Tibial nerve (tissue), 4 donors: ENCODE data around the gene HBE1. TPM values are rescaled to one million over a fixed set of nuclear protein-coding genes. Genes with fewer than 3 reads are reported as not detected.
"Not testable (repeated sequence)": the region's sequence is repeated elsewhere in the genome, so short reads cannot be mapped to it uniquely, and the experiment has no call there.

Source experiments
- DNase-seq, 2 donors: peaks; one replicate each; pipeline ENCODE4 v3.0.0-alpha.2; 2019; ENCODE audit warnings: low spot score in 2 of 2
- H3K27ac ChIP-seq, 4 donors: fragments of 200-600 bp; sonication (generic) in 3 of 4; one replicate each; pipeline ENCODE4 v1.5.1; 2017 to 2019; ENCODE audit warnings: mild to moderate bottlenecking in 1 of 4
- H3K27me3 ChIP-seq, 2 donors: fragments of 200-600 bp; sonication (generic) in 1 of 2; one replicate each; pipeline versions ENCODE4 v1.5.1 to v1.6.0; 2017 to 2019
- H3K36me3 ChIP-seq, 3 donors: fragments of 200-600 bp; sonication (generic); one replicate each; pipeline ENCODE4 v1.5.1; 2018 to 2019
- H3K4me1 ChIP-seq, 4 donors: fragments of 200-600 bp; sonication (generic) in 3 of 4; one replicate each; pipeline ENCODE4 v1.5.1; 2017 to 2019
- H3K4me3 ChIP-seq, 4 donors: fragments of 200-600 bp; sonication (generic) in 3 of 4; one replicate each; pipeline ENCODE4 v1.5.1; 2017 to 2019; ENCODE audit warnings: mild to moderate bottlenecking in 1 of 4, moderate library complexity in 1 of 4
- H3K9me3 ChIP-seq, 4 donors: fragments of 200-600 bp; sonication (generic) in 3 of 4; one replicate each; pipeline ENCODE4 v1.5.1; 2017 to 2019
- EP300 ChIP-seq, 2 donors: sonication (generic); formaldehyde crosslinking; IDR thresholded peaks; one replicate each; pipeline ENCODE4 v1.6.1; 2017; ENCODE audit warnings: antibody characterized with exemption in 2 of 2, mild to moderate bottlenecking in 1 of 2
- POLR2A ChIP-seq, 2 donors: fragments of 450-650 bp; IDR thresholded peaks; one replicate each; pipeline ENCODE4 v1.6.1; 2017; ENCODE audit warnings: antibody characterized with exemption in 2 of 2, mild to moderate bottlenecking in 2 of 2, moderate library complexity in 2 of 2
- WGBS, 2 donors: methylation state at CpG; one replicate each; pipeline ENCODE4 v1.1.5; 2018; 5-methylcytosine and 5-hydroxymethylcytosine counted together
- total RNA-seq, 4 donors: library from RNA; depleted of rRNA; stranded (reverse); fragments of >200 nt; gene quantifications; one replicate each; pipeline ENCODE4 v1.1.0, GENCODE V29; 2016
- TF ChIP-seq, protein P1 (sequence below), 5 experiments: fragments of 200-600 bp in 3 of 5; fragments of 450-650 bp in 2 of 5; sonication (generic) in 3 of 5; IDR thresholded peaks; one replicate each; pipeline ENCODE4 v1.5.1; 2016 to 2019; ENCODE audit warnings: antibody characterized with exemption in 5 of 5, mild to moderate bottlenecking in 3 of 5, moderate library complexity in 2 of 5

HBE1 gene
- total RNA-seq = not detected

- 58 to 64% methylated on average over 4 of the region's 4 CpGs for WGBS, 2 donors
- no peaks in the 10 kb centered on the region for H3K4me1 ChIP-seq
- no peaks in the 10 kb centered on the region for H3K9me3 ChIP-seq
- no peak within 1 kb of the TSS for H3K4me3 ChIP-seq
- H3K36me3 ChIP-seq = no peaks in the 10 kb centered on the region
- H3K27ac ChIP-seq = no peak within 1 kb of the TSS
- TF ChIP-seq, protein P1, sequence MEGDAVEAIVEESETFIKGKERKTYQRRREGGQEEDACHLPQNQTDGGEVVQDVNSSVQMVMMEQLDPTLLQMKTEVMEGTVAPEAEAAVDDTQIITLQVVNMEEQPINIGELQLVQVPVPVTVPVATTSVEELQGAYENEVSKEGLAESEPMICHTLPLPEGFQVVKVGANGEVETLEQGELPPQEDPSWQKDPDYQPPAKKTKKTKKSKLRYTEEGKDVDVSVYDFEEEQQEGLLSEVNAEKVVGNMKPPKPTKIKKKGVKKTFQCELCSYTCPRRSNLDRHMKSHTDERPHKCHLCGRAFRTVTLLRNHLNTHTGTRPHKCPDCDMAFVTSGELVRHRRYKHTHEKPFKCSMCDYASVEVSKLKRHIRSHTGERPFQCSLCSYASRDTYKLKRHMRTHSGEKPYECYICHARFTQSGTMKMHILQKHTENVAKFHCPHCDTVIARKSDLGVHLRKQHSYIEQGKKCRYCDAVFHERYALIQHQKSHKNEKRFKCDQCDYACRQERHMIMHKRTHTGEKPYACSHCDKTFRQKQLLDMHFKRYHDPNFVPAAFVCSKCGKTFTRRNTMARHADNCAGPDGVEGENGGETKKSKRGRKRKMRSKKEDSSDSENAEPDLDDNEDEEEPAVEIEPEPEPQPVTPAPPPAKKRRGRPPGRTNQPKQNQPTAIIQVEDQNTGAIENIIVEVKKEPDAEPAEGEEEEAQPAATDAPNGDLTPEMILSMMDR (IDR thresholded peaks at IDR 0.05) = no peak
- TF ChIP-seq EP300 (IDR thresholded peaks at IDR 0.05) (no peak), POLR2A (IDR thresholded peaks at IDR 0.05) (no peak)
- H3K27me3 ChIP-seq = no peaks in the 10 kb centered on the region
- DNase-seq = no peak
Measured at GRCh38 chr11:5269715-5270147, at the start of gene HBE1. TSS of gene HBE1 (minus strand) at chr11:5269945. CDS start at chr11:5269890, 55 bp downstream.

GRCh38 chr11:5317292-5317691, 47.5 kb upstream of the HBE1 start:
- TF ChIP-seq EP300 (IDR thresholded peaks at IDR 0.05) = no peak
- TF ChIP-seq, protein P1 (IDR thresholded peaks at IDR 0.05) = no peak
- Histone ChIP-seq H3K27ac (no peak overlapping the region), H3K36me3 (no peaks in the 10 kb centered on the region), H3K27me3 (no peaks in the 10 kb centered on the region), H3K9me3 (peaks cover 0 to 6% (median 0%) of the 10 kb centered on the region in 4 donors), H3K4me1 (no peaks in the 10 kb centered on the region), H3K4me3 (no peak overlapping the region)
- no peak for DNase-seq
- WGBS, 2 donors = 74 to 83% methylated on average over 5 of the region's 5 CpGs

DNA sequence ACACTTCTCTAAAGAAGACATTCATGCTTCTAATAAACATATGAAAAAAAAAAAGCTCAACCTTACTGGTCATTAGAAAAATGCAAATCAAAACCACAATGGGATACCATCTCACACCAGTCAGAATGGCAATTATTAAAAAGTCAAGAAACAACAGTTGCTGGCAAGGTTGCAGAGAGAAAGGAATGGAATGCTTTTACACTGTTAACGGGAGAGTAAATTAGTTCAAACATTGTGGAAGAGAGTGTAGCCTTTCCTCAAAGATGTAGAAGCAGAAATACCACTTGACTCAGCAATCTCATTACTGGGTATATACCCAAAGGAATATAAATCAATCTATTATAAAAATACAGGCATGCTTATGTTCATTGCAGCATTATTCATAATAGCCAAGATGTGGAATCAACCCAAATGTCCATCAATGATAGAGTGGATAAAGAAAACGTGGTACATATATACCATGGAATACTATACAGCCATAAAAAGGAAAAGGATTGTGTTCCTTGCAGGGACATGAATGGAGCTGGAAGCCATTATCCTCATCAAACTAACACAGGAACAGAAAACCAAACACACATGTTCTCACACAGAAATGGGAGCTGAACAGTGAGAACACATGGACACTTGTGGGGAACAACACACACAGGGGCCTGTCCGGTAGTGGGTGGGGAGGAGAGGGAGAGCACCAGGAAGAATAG, 43.7 kb upstream of the HBE1 start:
- 82 to 84% methylated on average over 3 of the region's 3 CpGs for WGBS, 2 donors
- not testable (repeated sequence) for H3K4me3 ChIP-seq

DNA sequence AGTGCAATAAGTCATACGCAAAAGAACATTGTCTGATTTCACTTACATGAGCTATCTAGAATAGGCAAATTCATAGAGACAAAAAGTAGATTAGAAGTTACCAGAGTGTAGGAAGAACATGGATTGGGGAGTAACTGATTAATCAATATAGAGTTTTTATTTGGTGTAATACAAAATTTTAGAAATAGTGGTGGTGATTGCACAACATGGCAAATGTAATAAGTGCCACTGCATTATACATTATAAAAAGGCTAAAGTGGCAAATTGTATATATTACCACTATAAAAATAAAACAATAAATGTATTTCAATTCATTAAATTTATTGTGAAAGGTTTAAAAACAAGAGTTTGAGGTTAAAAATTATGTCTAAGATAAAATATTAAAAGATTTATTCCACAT, 40.7 kb upstream of the HBE1 start:
- H3K27ac ChIP-seq = no peak overlapping the region
- 94 to 95% methylated on average over 1 of the region's 1 CpG for WGBS, 2 donors
- H3K4me3 ChIP-seq = no peak overlapping the region

More for the DNA sequence above, 43.7 kb upstream of the HBE1 start:
- H3K36me3 ChIP-seq, DNase-seq, H3K27ac ChIP-seq, H3K27me3 ChIP-seq, H3K4me1 ChIP-seq, H3K9me3 ChIP-seq: not testable (repeated sequence)

GRCh38 chr11:5307256-5308019, 37.7 kb upstream of the HBE1 start:
- TF ChIP-seq POLR2A (IDR thresholded peaks at IDR 0.05) = no peak
- no peak for TF ChIP-seq EP300 (IDR thresholded peaks at IDR 0.05)
- TF ChIP-seq, protein P1 (IDR thresholded peaks at IDR 0.05) = no peak
- 51 to 73% methylated on average over 2 of the region's 2 CpGs for WGBS, 2 donors
- Histone ChIP-seq H3K27ac (no peak overlapping the region), H3K4me1 (no peaks in the 10 kb centered on the region), H3K9me3 (no peaks in the 10 kb centered on the region), H3K4me3 (no peak overlapping the region), H3K27me3 (no peaks in the 10 kb centered on the region), H3K36me3 (no peaks in the 10 kb centered on the region)
- no peak for DNase-seq

More for the DNA sequence above, 40.7 kb upstream of the HBE1 start:
- H3K36me3 ChIP-seq = no peaks in the 10 kb centered on the region
- TF ChIP-seq, protein P1 (IDR thresholded peaks at IDR 0.05) = no peak
- TF ChIP-seq EP300 (IDR thresholded peaks at IDR 0.05) (no peak), POLR2A (IDR thresholded peaks at IDR 0.05) (no peak)
- H3K9me3 ChIP-seq = no peaks in the 10 kb centered on the region
- H3K27me3 ChIP-seq = no peaks in the 10 kb centered on the region
- H3K4me1 ChIP-seq = no peaks in the 10 kb centered on the region
- no peak for DNase-seq
